Small intestine (tissue), 7 donors: ENCODE results near the gene PUDP. TPM values are rescaled to one million over a fixed set of nuclear protein-coding genes. Genes with fewer than 3 reads are reported as not detected.

Experiments used
- DNase-seq, 2 donors: peaks; one replicate each; pipeline versions ENCODE4 v3.0.0 to v3.0.0-alpha.2; 2013
- FAIRE-seq: peaks from 2 replicates; lab custom pipeline; 2012; peaks lifted over from hg19 to GRCh38; lab: Jason Lieb, UNC
- H3K27ac ChIP-seq, 3 donors: one replicate each; pipeline ENCODE4 v1.5.1; 2013; ENCODE audit warnings: low read length in 2 of 3, mild to moderate bottlenecking in 2 of 3, control low read depth in 1 of 3, inconsistent platforms in 1 of 3, low read depth in 1 of 3, moderate library complexity in 1 of 3
- H3K27me3 ChIP-seq, 3 donors: one replicate each; pipeline ENCODE4 v1.6.1; 2013; ENCODE audit warnings: low read length in 3 of 3, inconsistent platforms in 1 of 3; ENCODE audit not compliant: control insufficient read depth in 3 of 3, insufficient read depth in 3 of 3
- H3K36me3 ChIP-seq, 3 donors: one replicate each; pipeline ENCODE4 v1.6.1; 2013; ENCODE audit warnings: low read length in 3 of 3, inconsistent platforms in 1 of 3, low read depth in 1 of 3, mild to moderate bottlenecking in 1 of 3, moderate library complexity in 1 of 3; ENCODE audit not compliant: control insufficient read depth in 3 of 3, insufficient read depth in 2 of 3
- H3K4me1 ChIP-seq, 3 donors: one replicate each; pipeline ENCODE4 v1.6.1; 2013; ENCODE audit warnings: low read length in 2 of 3, inconsistent platforms in 1 of 3, low read depth in 1 of 3, mild to moderate bottlenecking in 1 of 3, moderate library complexity in 1 of 3; ENCODE audit not compliant: control insufficient read depth in 3 of 3, insufficient read depth in 2 of 3
- H3K4me3 ChIP-seq, 3 donors: one replicate each; pipeline ENCODE4 v1.5.1; 2013; ENCODE audit warnings: low read length in 3 of 3, control low read depth in 1 of 3, inconsistent platforms in 1 of 3, low read depth in 1 of 3, mild to moderate bottlenecking in 1 of 3, moderate library complexity in 1 of 3
- H3K9me3 ChIP-seq, 2 donors: one replicate each; pipeline ENCODE4 v1.6.1; 2013; ENCODE audit warnings: low read depth in 1 of 2, low read length in 1 of 2; ENCODE audit not compliant: control insufficient read depth in 2 of 2, insufficient read depth in 1 of 2
- WGBS, 3 donors: extraction: QIAGEN DNeasy Blood & Tissue Kit; methylation state at CpG; one replicate each; pipeline ENCODE4 v1.1.7; 2013; 5-methylcytosine and 5-hydroxymethylcytosine counted together
- polyA plus RNA-seq, 4 donors: library from polyadenylated mRNA; stranded (reverse) in 3 of 4; unstranded in 1 of 4; fragments of 200-250 nt in 3 of 4; fragments of 120-200 nt in 1 of 4; gene quantifications; one replicate each; pipeline versions ENCODE4 v1.2.1 to v1.2.3, GENCODE V29; 2013
- donor health status: healthy with polysubstance abuse.
- donor health status: control.
- donor health status: control.
- donor health status: Bipolar disorder and iron deficiency.
- donor health status: healthy.

The PUDP gene
- polyA plus RNA-seq, 4 donors, result 16.3 to 40.4 (median 18.5) TPM

GRCh38 chrX:7074148-7074907 lies 73.6 kb downstream of the PUDP start:
- Histone ChIP-seq H3K27me3 (no peaks in the 10 kb centered on the region), H3K4me1 (peaks cover 0 to 4% (median 0%) of the 10 kb centered on the region in 3 donors), H3K36me3 (peaks cover 0 to 20% (median 0%) of the 10 kb centered on the region in 3 donors), H3K4me3 (no peak overlapping the region), H3K9me3 (no peaks in the 10 kb centered on the region), H3K27ac (peak overlapping the region in 1 of 3 donors; percentile 24)
- FAIRE-seq (no peak), DNase-seq (peak; percentile 6 to 23)
- 42 to 66% (median 50%) methylated on average over 9 of the region's 9 CpGs for WGBS, 3 donors

- FAIRE-seq, result no peak
- H3K27ac ChIP-seq, result no peak overlapping the region
- peaks cover 0 to 22% (median 0%) of the 10 kb centered on the region in 3 donors for H3K36me3 ChIP-seq
- no peaks in the 10 kb centered on the region for H3K27me3 ChIP-seq
- no peaks in the 10 kb centered on the region for H3K9me3 ChIP-seq
- H3K4me3 ChIP-seq, result no peak overlapping the region
- DNase-seq, result no peak
- H3K4me1 ChIP-seq, result peaks cover 0 to 5% (median 0%) of the 10 kb centered on the region in 3 donors
- WGBS, 3 donors, result 54 to 70% (median 58%) methylated on average over 3 of the region's 3 CpGs
These were observed 74.6 kb downstream of the PUDP start for GRCh38 chrX:7073336-7073735.

DNA sequence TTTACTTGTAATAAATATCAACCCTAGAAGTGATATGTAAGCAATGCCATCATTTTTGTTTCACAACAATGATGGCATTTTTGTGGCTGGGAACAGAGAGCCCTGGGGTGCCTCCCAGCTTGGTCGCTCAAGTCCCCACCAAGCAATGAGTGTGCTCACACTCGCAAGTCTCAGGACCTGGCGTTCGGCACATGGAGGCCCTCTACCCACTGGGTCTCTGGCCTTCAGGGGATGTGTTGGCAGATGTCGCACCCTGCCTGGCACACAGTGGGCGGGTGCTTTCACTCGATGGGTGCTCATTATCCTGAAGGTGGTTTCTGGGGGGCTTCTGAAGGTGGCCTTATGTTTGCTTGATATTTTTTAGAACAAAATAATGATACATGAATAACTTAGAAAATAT lies 75.1 kb downstream of the PUDP start:
- peaks cover 0 to 5% (median 0%) of the 10 kb centered on the region in 3 donors for H3K4me1 ChIP-seq
- H3K9me3 ChIP-seq, result no peaks in the 10 kb centered on the region
- no peaks in the 10 kb centered on the region for H3K27me3 ChIP-seq
- peaks cover 0 to 22% (median 0%) of the 10 kb centered on the region in 3 donors for H3K36me3 ChIP-seq
- no peak overlapping the region for H3K4me3 ChIP-seq
- no peak for FAIRE-seq
- WGBS, 3 donors, result 96 to 98% (median 97%) methylated on average over 7 of the region's 7 CpGs
- H3K27ac ChIP-seq, result no peak overlapping the region
- DNase-seq, result no peak

DNA sequence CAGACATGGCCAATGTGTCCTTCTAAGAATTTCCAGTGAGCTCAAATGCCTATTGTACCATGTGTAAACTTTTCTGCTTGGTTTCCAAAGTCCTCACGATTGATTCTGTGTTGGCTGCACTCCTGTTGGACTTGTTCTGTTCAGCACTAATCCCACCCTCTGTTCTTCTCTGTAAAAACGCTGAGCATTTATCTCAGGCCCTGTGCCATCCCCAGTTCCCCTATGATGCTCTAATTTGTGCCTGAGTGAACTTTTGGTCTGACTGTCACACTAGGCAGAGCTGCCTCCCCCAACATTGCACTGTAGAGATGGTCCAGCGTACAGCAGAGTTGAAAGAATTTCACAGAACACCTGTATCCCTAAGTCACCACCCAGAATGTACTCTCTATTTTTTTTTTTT lies 76.6 kb downstream of the PUDP start:
- WGBS, 3 donors, result 51 to 70% (median 67%) methylated on average over 3 of the region's 3 CpGs
- H3K4me3 ChIP-seq, result no peak overlapping the region
- no peak overlapping the region for H3K27ac ChIP-seq
- FAIRE-seq (no peak), DNase-seq (no peak)
- H3K9me3 ChIP-seq, result peaks cover 0 to 1% of the 10 kb centered on the region in 2 donors
- peaks cover 0 to 5% (median 0%) of the 10 kb centered on the region in 3 donors for H3K4me1 ChIP-seq
- H3K27me3 ChIP-seq, result no peaks in the 10 kb centered on the region
- H3K36me3 ChIP-seq, result peaks cover 0 to 18% (median 0%) of the 10 kb centered on the region in 3 donors

- peaks cover 0 to 2% of the 10 kb centered on the region in 2 donors for H3K9me3 ChIP-seq
- peaks cover 0 to 9% (median 0%) of the 10 kb centered on the region in 3 donors for H3K36me3 ChIP-seq
- peaks cover 0 to 5% (median 0%) of the 10 kb centered on the region in 3 donors for H3K4me1 ChIP-seq
- H3K4me3 ChIP-seq, result no peak overlapping the region
- FAIRE-seq (no peak), DNase-seq (no peak)
- 17 to 64% (median 43%) methylated on average over 2 of the region's 2 CpGs for WGBS, 3 donors
- H3K27ac ChIP-seq, result no peak overlapping the region
- H3K27me3 ChIP-seq, result no peaks in the 10 kb centered on the region
These were observed 78.4 kb downstream of the PUDP start for GRCh38 chrX:7069556-7069955.

DNA sequence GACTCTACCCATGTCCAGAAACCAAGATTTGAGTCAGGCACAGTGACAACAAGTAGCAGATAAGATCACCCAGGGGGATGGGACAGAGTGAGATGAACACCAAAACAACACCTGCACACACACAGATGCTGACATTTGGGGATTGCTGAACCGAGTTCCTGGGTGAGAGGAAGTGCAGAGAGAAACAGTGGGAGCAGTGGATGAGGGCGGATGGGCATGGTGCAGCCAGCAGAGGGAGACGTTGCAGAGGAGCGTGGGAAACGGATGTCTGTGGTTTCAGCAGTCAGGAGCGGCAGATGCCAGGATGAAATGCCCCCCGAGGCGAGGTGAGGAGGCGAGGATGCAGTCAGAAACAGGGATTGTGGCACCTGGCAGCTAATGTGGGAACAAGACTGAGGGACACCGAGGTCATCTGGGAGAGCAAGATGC lies 79.0 kb downstream of the PUDP start:
- peaks cover 0 to 2% of the 10 kb centered on the region in 2 donors for H3K9me3 ChIP-seq
- no peaks in the 10 kb centered on the region for H3K27me3 ChIP-seq
- H3K27ac ChIP-seq, result no peak overlapping the region
- H3K4me3 ChIP-seq, result no peak overlapping the region
- H3K36me3 ChIP-seq, result peaks cover 0 to 11% (median 0%) of the 10 kb centered on the region in 3 donors
- peaks cover 0 to 5% (median 0%) of the 10 kb centered on the region in 3 donors for H3K4me1 ChIP-seq
- WGBS, 3 donors, result 63 to 81% (median 72%) methylated on average over 9 to 10 of the region's 10 CpGs
- FAIRE-seq (no peak), DNase-seq (no peak)

GRCh38 chrX:7067256-7067655 lies 80.7 kb downstream of the PUDP start:
- peaks cover 0 to 9% (median 0%) of the 10 kb centered on the region in 3 donors for H3K36me3 ChIP-seq
- H3K4me1 ChIP-seq, result peaks cover 0 to 5% (median 0%) of the 10 kb centered on the region in 3 donors
- no peak for FAIRE-seq
- 91 to 97% (median 95%) methylated on average over 7 of the region's 7 CpGs for WGBS, 3 donors
- no peaks in the 10 kb centered on the region for H3K27me3 ChIP-seq
- H3K27ac ChIP-seq, result no peak overlapping the region
- no peak for DNase-seq
- H3K9me3 ChIP-seq, result peaks cover 0 to 2% of the 10 kb centered on the region in 2 donors
- no peak overlapping the region for H3K4me3 ChIP-seq

- 96 to 97% (median 96%) methylated on average over 8 of the region's 8 CpGs for WGBS, 3 donors
- H3K4me1 ChIP-seq, result peaks cover 0 to 5% (median 0%) of the 10 kb centered on the region in 3 donors
- H3K4me3 ChIP-seq, result no peak overlapping the region
- DNase-seq (no peak), FAIRE-seq (no peak)
- no peaks in the 10 kb centered on the region for H3K27me3 ChIP-seq
- H3K36me3 ChIP-seq, result peaks cover 0 to 15% (median 0%) of the 10 kb centered on the region in 3 donors
- H3K9me3 ChIP-seq, result peaks cover 0 to 2% of the 10 kb centered on the region in 2 donors
- no peak overlapping the region for H3K27ac ChIP-seq
These were observed 82.5 kb downstream of the PUDP start for GRCh38 chrX:7065473-7065872.
